CD4-positive, alpha-beta T cell treated with Interleukin-15 for 1 hour (primary cell): Measurements from ENCODE around the gene AARS2.

Experiments used
- DNase-seq: peaks from one replicate; pipeline ENCODE4 v3.0.0-alpha.2; 2020

AARS2 gene

GRCh38 chr6:44298864-44299263 is 14.3 kb downstream of the AARS2 start:
- DNase-seq, result no peak

- no peak for DNase-seq
Measured at GRCh38 chr6:44298055-44298803, 14.9 kb downstream of the AARS2 start.

GRCh38 chr6:44297063-44298038 is 15.8 kb downstream of the AARS2 start:
- DNase-seq, result no peak

GRCh38 chr6:44294832-44295791 is 18.0 kb downstream of the AARS2 start:
- DNase-seq, result no peak

- DNase-seq, result no peak
Measured at GRCh38 chr6:44292661-44293365, 20.3 kb downstream of the AARS2 start.

- DNase-seq, result no peak
Measured at GRCh38 chr6:44291841-44292240, 21.3 kb downstream of the AARS2 start.

GRCh38 chr6:44289726-44290260 is 23.4 kb downstream of the AARS2 start:
- no peak for DNase-seq

GRCh38 chr6:44286747-44287146 is 26.4 kb downstream of the AARS2 start:
- DNase-seq, result no peak

GRCh38 chr6:44286285-44286565 is 26.9 kb downstream of the AARS2 start:
- no peak for DNase-seq

GRCh38 chr6:44285552-44286284 is 27.4 kb downstream of the AARS2 start:
- DNase-seq, result no peak

GRCh38 chr6:44284867-44285266 is 28.3 kb downstream of the AARS2 start:
- DNase-seq, result no peak

- DNase-seq, result no peak
Measured at GRCh38 chr6:44284121-44284520, 29.0 kb downstream of the AARS2 start.

- no peak for DNase-seq
Measured at GRCh38 chr6:44278774-44279697, 34.1 kb downstream of the AARS2 start.

GRCh38 chr6:44278315-44278714 is 34.8 kb downstream of the AARS2 start:
- no peak for DNase-seq

GRCh38 chr6:44277763-44278162 is 35.4 kb downstream of the AARS2 start:
- DNase-seq, result no peak

- DNase-seq, result no peak
Measured at GRCh38 chr6:44276667-44277640, 36.2 kb downstream of the AARS2 start.

- no peak for DNase-seq
Measured at GRCh38 chr6:44275749-44276648, 37.1 kb downstream of the AARS2 start.

- DNase-seq, result no peak
Measured at GRCh38 chr6:44275271-44275748, 37.8 kb downstream of the AARS2 start.
